ENCODE results near the gene HOXB1.
A peak's percentile ranks its signal among the peaks of the same experiment; 100 is the strongest.
"Not testable (repeated sequence)": the region's sequence is repeated elsewhere in the genome, so short reads cannot be mapped to it uniquely, and the experiment has no call there.

HOXB1 gene

GRCh38 chr17:48494335-48494734, 36.5 kb downstream of the HOXB1 start:
- no peak for DNase-seq (ENCODE audit: low spot score)

- DNase-seq (ENCODE audit: low spot score): peak; percentile 27
Observed at GRCh38 chr17:48492401-48493298, 38.2 kb downstream of the HOXB1 start.

DNA sequence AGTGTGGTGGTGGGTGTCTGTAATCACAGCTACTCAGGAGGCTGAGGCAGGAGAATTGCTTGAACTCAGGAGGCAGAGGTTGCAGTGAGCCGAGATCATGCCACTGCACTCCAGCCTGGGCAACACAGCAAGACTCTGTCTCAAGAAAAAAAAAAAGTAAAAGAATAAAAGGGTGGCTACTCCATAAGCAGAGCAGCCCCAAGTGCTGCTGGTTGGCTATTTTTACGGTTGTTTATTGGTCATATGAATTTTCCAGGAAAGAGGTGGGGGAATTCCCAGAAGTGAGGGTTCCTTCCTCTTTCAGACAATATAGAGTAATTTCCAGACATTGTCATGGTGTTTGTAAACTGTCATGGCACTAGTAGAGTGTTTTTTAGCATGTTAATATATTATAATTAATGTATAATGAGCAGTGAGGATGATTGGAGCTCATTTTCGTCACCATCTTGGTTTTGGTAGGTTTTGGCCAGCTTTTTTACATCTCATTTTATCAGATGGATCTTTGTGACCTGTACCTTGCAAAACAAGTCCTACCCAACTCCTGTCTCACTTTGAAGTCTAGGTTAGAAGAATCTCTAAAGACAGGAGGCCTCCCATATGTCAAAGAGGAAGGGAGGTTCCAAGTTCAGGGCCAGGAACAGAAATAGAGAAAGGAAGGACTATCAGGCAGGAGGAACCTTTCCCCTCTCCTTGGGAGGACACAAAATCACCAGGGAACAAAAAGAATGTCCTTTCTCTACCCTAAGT, 39.1 kb downstream of the HOXB1 start:
- no peak for DNase-seq (ENCODE audit: low spot score)

- no peak for DNase-seq (ENCODE audit: low spot score)
Observed at GRCh38 chr17:48490451-48490892, 40.3 kb downstream of the HOXB1 start.

GRCh38 chr17:48489781-48490180, 41.0 kb downstream of the HOXB1 start:
- no peak for DNase-seq (ENCODE audit: low spot score)

- no peak for DNase-seq (ENCODE audit: low spot score)
Observed at GRCh38 chr17:48488548-48489106, 42.2 kb downstream of the HOXB1 start.

DNA sequence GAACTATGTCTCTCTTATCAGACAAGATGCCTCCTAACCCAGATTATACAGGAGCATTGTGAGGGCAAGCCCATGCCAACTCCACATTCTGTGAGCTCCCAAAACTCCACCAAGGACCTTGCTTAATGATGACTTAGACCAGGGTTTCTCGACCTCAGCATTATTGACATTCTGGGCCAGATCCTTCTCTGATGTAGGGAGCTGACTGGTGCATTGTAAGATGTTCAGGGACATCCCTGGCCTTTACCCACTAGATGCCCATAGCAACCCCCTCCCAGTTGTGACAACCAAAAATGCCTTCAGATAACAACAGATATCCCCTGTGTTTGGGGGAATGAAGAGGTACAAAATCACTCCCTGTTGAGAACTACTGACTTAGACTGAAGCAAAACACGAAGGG, 43.6 kb downstream of the HOXB1 start:
- no peak for DNase-seq (ENCODE audit: low spot score)

- DNase-seq (ENCODE audit: low spot score): no peak
Observed at GRCh38 chr17:48486557-48486956, 44.3 kb downstream of the HOXB1 start.

DNA sequence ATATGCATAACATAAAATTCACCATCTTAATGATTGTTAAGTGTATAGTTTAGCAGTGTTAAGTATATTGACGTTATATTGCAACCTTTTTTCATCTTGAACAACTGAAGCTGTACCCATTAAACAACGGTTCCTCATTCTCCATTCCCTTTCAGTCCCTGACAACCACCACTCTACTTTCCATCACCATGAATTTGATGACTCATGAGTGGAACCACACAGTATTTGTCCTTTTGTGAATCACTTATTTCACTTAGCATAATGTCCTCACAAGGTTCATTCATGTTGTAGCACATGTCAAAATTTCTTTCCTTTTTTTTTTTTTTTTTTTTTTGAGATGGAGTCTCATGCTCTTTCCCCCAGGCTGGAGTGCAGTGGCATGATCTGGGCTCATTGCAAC, 46.0 kb downstream of the HOXB1 start:
- no peak for DNase-seq (ENCODE audit: low spot score)

DNA sequence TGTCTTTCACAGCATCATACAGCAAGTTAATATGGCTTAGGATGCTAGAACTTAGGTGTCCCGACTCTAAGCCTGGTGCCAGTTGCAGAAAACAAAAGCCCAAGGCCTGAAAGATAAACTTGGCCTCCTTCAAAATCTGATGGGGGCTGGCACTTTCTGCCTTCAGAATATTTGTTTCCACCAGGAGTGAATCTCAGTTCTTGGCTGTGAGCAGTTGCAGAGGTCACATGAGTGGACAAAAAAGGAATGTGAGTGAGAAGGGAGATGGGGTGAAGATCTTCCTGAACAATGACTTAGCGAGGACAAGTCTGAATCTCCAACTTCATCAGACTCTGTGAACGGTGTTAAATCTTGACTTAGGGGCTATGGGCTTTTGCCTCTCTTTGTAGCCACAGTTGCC, 46.6 kb downstream of the HOXB1 start:
- DNase-seq (ENCODE audit: low spot score): no peak

DNA sequence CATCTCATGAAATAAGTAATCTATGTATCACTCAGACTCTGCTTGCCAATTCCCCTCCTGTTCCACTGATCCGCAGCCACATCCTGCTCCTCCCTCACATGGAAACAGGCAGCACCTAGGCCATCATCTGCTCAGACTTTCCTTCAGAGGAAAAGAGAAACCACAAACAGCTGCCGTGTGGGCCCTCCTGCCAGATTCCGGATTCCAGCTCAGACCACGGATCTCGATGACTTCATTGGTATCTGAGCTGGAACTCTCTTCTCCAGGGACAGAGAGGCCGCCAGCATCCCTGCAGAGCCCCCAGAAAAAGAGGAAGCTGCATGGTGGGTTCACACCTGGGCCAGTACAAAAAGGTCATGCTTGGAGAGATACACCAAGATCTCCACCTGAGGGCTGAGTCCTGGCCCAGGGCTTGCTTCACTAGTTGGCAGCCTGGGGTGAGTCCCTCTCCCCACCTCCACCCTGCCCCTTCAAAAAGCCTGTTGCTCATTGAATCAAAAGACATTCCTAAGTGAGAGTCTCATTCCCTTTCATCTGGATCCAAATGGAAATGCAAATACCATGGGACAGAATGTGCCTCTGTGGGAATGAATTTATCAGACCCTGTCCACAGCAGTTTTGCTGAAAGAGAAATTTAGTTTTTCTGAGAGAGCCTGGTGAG, 47.2 kb downstream of the HOXB1 start:
- DNase-seq (ENCODE audit: low spot score): no peak

DNA sequence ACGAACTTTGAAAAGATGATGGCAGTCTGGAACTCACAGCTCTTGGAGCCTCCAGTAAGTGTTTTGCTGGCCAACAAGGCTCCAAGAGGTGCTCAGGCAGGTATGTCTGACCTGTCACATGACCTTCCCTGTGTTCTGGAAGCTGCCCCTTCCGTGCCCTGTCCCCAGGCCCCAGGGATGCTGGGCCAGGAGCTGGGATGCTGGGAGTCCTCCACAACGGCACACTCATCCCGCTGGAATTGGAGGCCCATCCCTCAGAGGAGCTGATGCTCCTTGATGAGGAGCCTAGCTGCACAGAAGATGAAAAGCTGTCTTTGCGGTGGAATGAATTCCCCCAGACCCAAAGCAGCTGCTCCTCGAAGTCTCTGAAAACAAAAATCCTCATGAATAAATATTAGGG, 47.8 kb downstream of the HOXB1 start:
- DNase-seq (ENCODE audit: low spot score): no peak

DNA sequence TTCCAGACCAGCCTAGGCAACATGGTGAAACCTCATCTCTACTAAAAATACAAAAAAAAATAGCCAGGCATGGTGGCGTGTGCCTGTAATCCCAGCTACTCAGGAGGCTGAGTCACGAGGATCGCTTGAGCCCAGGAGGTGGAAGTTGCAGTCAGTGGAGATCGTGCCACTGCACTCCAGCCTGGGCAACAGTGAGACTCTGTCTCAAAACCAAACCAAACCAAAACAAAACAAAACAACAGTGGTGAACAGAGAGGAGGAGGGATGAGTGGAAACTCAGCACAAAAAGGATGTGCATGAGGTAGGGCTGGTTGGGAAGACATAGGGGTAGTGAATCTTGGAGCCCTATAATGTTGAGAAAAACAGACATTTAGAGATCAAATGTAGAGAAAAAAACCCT, 48.5 kb downstream of the HOXB1 start:
- not testable (repeated sequence) for DNase-seq (ENCODE audit: low spot score)

GRCh38 chr17:48479014-48479402, 51.8 kb downstream of the HOXB1 start:
- DNase-seq (ENCODE audit: low spot score): no peak

All from Ammon's horn (tissue), 1 donor.